Sigmoid colon (tissue), 4 donors: ENCODE data around the gene SLC25A1.

ENCODE experiments used
- EP300 ChIP-seq, 4 donors: sonication (generic); formaldehyde crosslinking; IDR thresholded peaks; one replicate each; pipeline ENCODE4 v1.6.1; 2017; ENCODE audit warnings: antibody characterized with exemption in 4 of 4
- POLR2A ChIP-seq, 2 donors: fragments of 450-650 bp; IDR thresholded peaks; one replicate each; pipeline ENCODE4 v1.6.1; 2016; ENCODE audit warnings: antibody characterized with exemption in 2 of 2, mild to moderate bottlenecking in 2 of 2, moderate library complexity in 2 of 2
- POLR2AphosphoS5 ChIP-seq, 4 donors: sonication (generic); formaldehyde crosslinking; IDR thresholded peaks; one replicate each; pipeline ENCODE4 v1.6.1; 2017; ENCODE audit warnings: antibody characterized with exemption in 4 of 4
- TF ChIP-seq, protein P1 (sequence below), 4 experiments: fragments of 450-650 bp in 3 of 4; fragments of 200-600 bp in 1 of 4; IDR thresholded peaks; one replicate each; pipeline ENCODE4 v1.5.1; 2016 to 2019; ENCODE audit warnings: antibody characterized with exemption in 4 of 4, mild to moderate bottlenecking in 3 of 4, moderate library complexity in 2 of 4

DNA sequence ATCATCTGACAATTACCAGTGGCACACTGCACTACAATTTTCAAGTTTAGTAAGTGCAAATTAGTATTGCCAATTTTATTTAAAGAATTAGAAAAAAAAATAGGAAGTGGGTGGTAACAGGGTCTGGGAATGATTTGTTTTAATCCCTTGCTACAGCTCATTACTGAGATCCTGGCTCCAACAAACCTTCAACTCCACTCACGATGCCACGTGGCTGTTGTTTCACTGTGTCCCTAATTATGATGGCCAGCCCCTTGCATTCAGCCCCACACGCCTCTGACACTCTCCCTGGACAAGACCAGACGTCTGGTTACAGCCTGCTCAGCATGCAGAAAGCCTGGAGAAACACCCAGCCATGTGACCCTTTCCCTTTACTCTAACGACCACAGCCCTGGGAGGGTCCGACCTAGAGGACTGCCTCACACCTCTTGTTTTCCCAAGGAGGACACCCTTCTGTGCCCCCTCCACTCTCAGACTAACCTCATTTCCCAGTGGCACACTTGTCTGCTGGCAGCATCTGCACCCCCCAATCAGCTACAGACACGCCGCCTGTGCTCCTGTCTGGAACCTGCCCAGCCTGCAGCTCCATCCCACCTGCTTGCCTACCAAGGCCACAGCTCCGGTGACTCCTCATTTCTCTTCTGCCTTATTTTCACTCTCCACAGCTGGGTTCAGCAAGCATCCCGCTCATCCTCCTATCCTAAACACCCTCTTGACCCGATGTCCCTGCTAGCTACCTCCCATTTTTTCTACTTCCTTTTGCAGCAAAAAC lies 18.5 kb upstream of the SLC25A1 start:
- TF ChIP-seq, protein P1, sequence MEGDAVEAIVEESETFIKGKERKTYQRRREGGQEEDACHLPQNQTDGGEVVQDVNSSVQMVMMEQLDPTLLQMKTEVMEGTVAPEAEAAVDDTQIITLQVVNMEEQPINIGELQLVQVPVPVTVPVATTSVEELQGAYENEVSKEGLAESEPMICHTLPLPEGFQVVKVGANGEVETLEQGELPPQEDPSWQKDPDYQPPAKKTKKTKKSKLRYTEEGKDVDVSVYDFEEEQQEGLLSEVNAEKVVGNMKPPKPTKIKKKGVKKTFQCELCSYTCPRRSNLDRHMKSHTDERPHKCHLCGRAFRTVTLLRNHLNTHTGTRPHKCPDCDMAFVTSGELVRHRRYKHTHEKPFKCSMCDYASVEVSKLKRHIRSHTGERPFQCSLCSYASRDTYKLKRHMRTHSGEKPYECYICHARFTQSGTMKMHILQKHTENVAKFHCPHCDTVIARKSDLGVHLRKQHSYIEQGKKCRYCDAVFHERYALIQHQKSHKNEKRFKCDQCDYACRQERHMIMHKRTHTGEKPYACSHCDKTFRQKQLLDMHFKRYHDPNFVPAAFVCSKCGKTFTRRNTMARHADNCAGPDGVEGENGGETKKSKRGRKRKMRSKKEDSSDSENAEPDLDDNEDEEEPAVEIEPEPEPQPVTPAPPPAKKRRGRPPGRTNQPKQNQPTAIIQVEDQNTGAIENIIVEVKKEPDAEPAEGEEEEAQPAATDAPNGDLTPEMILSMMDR (IDR thresholded peaks at IDR 0.05): no peak
- TF ChIP-seq POLR2AphosphoS5 (IDR thresholded peaks at IDR 0.05) (no peak), POLR2A (IDR thresholded peaks at IDR 0.05) (no peak), EP300 (IDR thresholded peaks at IDR 0.05) (no peak)
